Fibroblast of lung (primary cell): Measurements from ENCODE around the gene COBL. TPM values are rescaled to one million over a fixed set of nuclear protein-coding genes. Genes with fewer than 3 reads are reported as not detected.

Experiments
- DNase-seq, 2 donors: peaks; one replicate each; pipeline versions ENCODE4 v3.0.0 to v3.0.0-alpha.2; 2010; ENCODE audit warnings: low read depth in 2 of 2
- H2AFZ ChIP-seq: 2 replicates; pipeline ENCODE4 v1.5.1; 2012; ENCODE audit warnings: low read length, control low read depth, inconsistent platforms
- H3K27ac ChIP-seq: 2 replicates; pipeline ENCODE4 v1.5.1; 2011; ENCODE audit warnings: low read length, control low read depth; ENCODE audit not compliant: insufficient read depth
- H3K27me3 ChIP-seq: 2 replicates; pipeline ENCODE4 v1.5.1; 2011; ENCODE audit warnings: mild to moderate bottlenecking, low read length; ENCODE audit not compliant: control insufficient read depth, insufficient read depth
- H3K36me3 ChIP-seq: 2 replicates; pipeline ENCODE4 v1.5.1; 2011; ENCODE audit warnings: low read length; ENCODE audit not compliant: control insufficient read depth, insufficient read depth
- H3K4me1 ChIP-seq: 2 replicates; pipeline ENCODE4 v1.5.1; 2011; ENCODE audit warnings: low read length; ENCODE audit not compliant: control insufficient read depth, insufficient read depth; ENCODE audit errors: extremely low read depth
- H3K4me2 ChIP-seq: 2 replicates; pipeline ENCODE4 v1.5.1; 2011; ENCODE audit warnings: low read length, control low read depth; ENCODE audit not compliant: insufficient read depth; ENCODE audit errors: extremely low read depth
- H3K4me3 ChIP-seq, 4 experiments: fragments of 200-600 bp in 1 of 4; sonication (generic) in 1 of 4; replicated peaks in 1 of 4; 2 replicates each; pipeline ENCODE4 v1.5.1; 2011 to 2016; ENCODE audit warnings: low read length in 4 of 4, low read depth in 3 of 4, mild to moderate bottlenecking in 3 of 4, control low read depth in 2 of 4, inconsistent platforms in 1 of 4, mixed read lengths in 1 of 4; ENCODE audit not compliant: insufficient read depth in 1 of 4; ENCODE audit errors: control extremely low read depth in 1 of 4
- H3K79me2 ChIP-seq: 2 replicates; pipeline ENCODE4 v1.5.1; 2012; ENCODE audit warnings: mild to moderate bottlenecking, low read length, inconsistent platforms; ENCODE audit not compliant: control insufficient read depth, insufficient read depth
- H3K9ac ChIP-seq: 2 replicates; pipeline ENCODE4 v1.5.1; 2011; ENCODE audit warnings: mild to moderate bottlenecking, low read length, control low read depth; ENCODE audit not compliant: insufficient read depth
- H3K9me3 ChIP-seq: 2 replicates; pipeline ENCODE4 v1.5.1; 2012; ENCODE audit warnings: low read depth, low read length; ENCODE audit not compliant: control insufficient read depth, insufficient read depth
- H4K20me1 ChIP-seq: 2 replicates; pipeline ENCODE4 v1.5.1; 2011; ENCODE audit warnings: low read length; ENCODE audit not compliant: control insufficient read depth, insufficient read depth; ENCODE audit errors: extremely low read depth
- EZH2 ChIP-seq: IDR thresholded peaks from 2 replicates; pipeline ENCODE4 v1.5.1; 2012; ENCODE audit warnings: low read length, control low read depth, mild to moderate bottlenecking; ENCODE audit errors: missing control alignments
- polyA plus RNA-seq, 2 donors: library from polyadenylated mRNA; depleted of rRNA in 1 of 2; stranded (reverse) in 1 of 2; unstranded in 1 of 2; fragments of >200 nt; gene quantifications; 2 replicates each; pipeline ENCODE4 v1.2.1, GENCODE V29; 2011 to 2012; ENCODE audit warnings: missing spikeins in 1 of 2
- total RNA-seq: library from RNA; depleted of rRNA; stranded (reverse); fragments of >200 nt; gene quantifications from 2 replicates; pipeline ENCODE4 v1.2.1, GENCODE V29; 2014
- TF ChIP-seq, protein P1 (sequence below), 2 donors: IDR thresholded peaks in 1 of 2; conservative IDR thresholded peaks in 1 of 2; 1 replicate in 1 of 2; 2 replicates in 1 of 2; pipeline ENCODE4 v1.5.1; 2011 to 2012; ENCODE audit warnings: low read length in 2 of 2, control low read depth in 1 of 2, inconsistent platforms in 1 of 2, low read depth in 1 of 2, mild to moderate bottlenecking in 1 of 2

Gene COBL
- total and polyA plus RNA-seq, 2 donors (not counting 1 experiment from before 2014, with no cell fraction given) = 0.10 to 0.33 TPM

- H3K27ac ChIP-seq = no peak overlapping the region
- TF ChIP-seq, protein P1, sequence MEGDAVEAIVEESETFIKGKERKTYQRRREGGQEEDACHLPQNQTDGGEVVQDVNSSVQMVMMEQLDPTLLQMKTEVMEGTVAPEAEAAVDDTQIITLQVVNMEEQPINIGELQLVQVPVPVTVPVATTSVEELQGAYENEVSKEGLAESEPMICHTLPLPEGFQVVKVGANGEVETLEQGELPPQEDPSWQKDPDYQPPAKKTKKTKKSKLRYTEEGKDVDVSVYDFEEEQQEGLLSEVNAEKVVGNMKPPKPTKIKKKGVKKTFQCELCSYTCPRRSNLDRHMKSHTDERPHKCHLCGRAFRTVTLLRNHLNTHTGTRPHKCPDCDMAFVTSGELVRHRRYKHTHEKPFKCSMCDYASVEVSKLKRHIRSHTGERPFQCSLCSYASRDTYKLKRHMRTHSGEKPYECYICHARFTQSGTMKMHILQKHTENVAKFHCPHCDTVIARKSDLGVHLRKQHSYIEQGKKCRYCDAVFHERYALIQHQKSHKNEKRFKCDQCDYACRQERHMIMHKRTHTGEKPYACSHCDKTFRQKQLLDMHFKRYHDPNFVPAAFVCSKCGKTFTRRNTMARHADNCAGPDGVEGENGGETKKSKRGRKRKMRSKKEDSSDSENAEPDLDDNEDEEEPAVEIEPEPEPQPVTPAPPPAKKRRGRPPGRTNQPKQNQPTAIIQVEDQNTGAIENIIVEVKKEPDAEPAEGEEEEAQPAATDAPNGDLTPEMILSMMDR (conservative IDR thresholded peaks at IDR 0.05 in 1 of 2, IDR thresholded peaks at IDR 0.05 in 1 of 2; ENCODE audit: low read depth in 1 of 2, low read length in 2 of 2) = no peak
- no peak for TF ChIP-seq EZH2
- no peak for DNase-seq
These were observed 65.3 kb downstream of the COBL start for GRCh38 chr7:51251290-51251689.

DNA sequence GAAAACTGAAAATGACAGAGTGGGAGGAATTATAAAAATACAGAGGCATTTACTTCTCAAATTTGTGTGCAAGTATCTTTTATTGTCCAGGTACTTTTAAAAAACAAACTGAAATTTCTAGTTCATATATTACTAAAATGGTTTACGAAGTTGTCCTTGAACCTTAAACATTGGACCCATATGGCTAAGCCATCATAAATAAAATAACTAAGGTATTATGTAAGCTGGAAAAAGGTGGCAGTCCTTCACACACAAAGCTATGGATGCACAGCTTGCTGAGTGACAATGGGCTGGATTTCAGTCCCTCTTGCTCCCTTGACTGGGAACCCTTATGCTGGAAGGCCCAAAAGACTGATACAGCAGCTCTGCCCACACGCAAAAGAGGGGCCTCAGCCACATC lies 66.1 kb downstream of the COBL start:
- Histone ChIP-seq H3K4me2 (no peak overlapping the region), H3K27me3 (no peaks in the 10 kb centered on the region), H4K20me1 (no peaks in the 10 kb centered on the region), H3K27ac (no peak overlapping the region), H3K9ac (no peak overlapping the region), H3K36me3 (no peaks in the 10 kb centered on the region), H2AFZ (no peak overlapping the region), H3K79me2 (no peaks in the 10 kb centered on the region), H3K4me1 (no peaks in the 10 kb centered on the region), H3K9me3 (no peaks in the 10 kb centered on the region), H3K4me3 (no peak overlapping the region)
- DNase-seq = no peak
- TF ChIP-seq EZH2 = no peak
- TF ChIP-seq, protein P1 (conservative IDR thresholded peaks at IDR 0.05 in 1 of 2, IDR thresholded peaks at IDR 0.05 in 1 of 2; ENCODE audit: low read depth in 1 of 2, low read length in 2 of 2) = no peak

More at GRCh38 chr7:51251290-51251689, 65.3 kb downstream of the COBL start:
- no peaks in the 10 kb centered on the region for H3K79me2 ChIP-seq
- H3K36me3 ChIP-seq = no peaks in the 10 kb centered on the region
- no peaks in the 10 kb centered on the region for H4K20me1 ChIP-seq
- no peaks in the 10 kb centered on the region for H3K9me3 ChIP-seq
- no peaks in the 10 kb centered on the region for H3K27me3 ChIP-seq
- H2AFZ ChIP-seq = no peak overlapping the region
- no peak overlapping the region for H3K4me2 ChIP-seq
- H3K9ac ChIP-seq = no peak overlapping the region
- H3K4me3 ChIP-seq = no peak overlapping the region
- H3K4me1 ChIP-seq = no peaks in the 10 kb centered on the region

GRCh38 chr7:51249991-51250390 lies 66.6 kb downstream of the COBL start:
- no peaks in the 10 kb centered on the region for H3K79me2 ChIP-seq
- no peaks in the 10 kb centered on the region for H3K36me3 ChIP-seq
- no peak overlapping the region for H3K27ac ChIP-seq
- no peak overlapping the region for H2AFZ ChIP-seq
- no peaks in the 10 kb centered on the region for H3K9me3 ChIP-seq
- H3K4me2 ChIP-seq = no peak overlapping the region
- no peaks in the 10 kb centered on the region for H3K27me3 ChIP-seq
- DNase-seq = no peak
- no peak overlapping the region for H3K9ac ChIP-seq
- no peaks in the 10 kb centered on the region for H3K4me1 ChIP-seq
- no peak overlapping the region for H3K4me3 ChIP-seq
- no peaks in the 10 kb centered on the region for H4K20me1 ChIP-seq
- TF ChIP-seq EZH2 = no peak
- TF ChIP-seq, protein P1 (conservative IDR thresholded peaks at IDR 0.05 in 1 of 2, IDR thresholded peaks at IDR 0.05 in 1 of 2; ENCODE audit: low read depth in 1 of 2, low read length in 2 of 2) = no peak
